Left ventricle myocardium inferior (tissue), 1 donor: ENCODE measurements around the gene OR5I1. TPM values are rescaled to one million over a fixed set of nuclear protein-coding genes. Genes with fewer than 3 reads are reported as not detected.

Experiments used
- DNase-seq: peaks from one replicate; pipeline ENCODE4 v3.0.0-alpha.2; 2020
- H3K27ac ChIP-seq: fragments of 200-600 bp; replicated peaks from 2 replicates; pipeline ENCODE4 v1.8.0; 2021
- H3K27me3 ChIP-seq: fragments of 200-600 bp; 2 replicates; pipeline ENCODE4 v1.8.0; 2021; ENCODE audit warnings: low read depth
- H3K36me3 ChIP-seq: fragments of 200-600 bp; 2 replicates; pipeline ENCODE4 v1.8.0; 2021
- H3K4me1 ChIP-seq: fragments of 200-600 bp; 2 replicates; pipeline ENCODE4 v1.8.0; 2021
- H3K4me3 ChIP-seq: fragments of 200-600 bp; 2 replicates; pipeline ENCODE4 v1.8.0; 2021; ENCODE audit warnings: mild to moderate bottlenecking, moderate library complexity
- H3K9me3 ChIP-seq: fragments of 200-600 bp; replicated peaks from 2 replicates; pipeline ENCODE4 v1.8.0; 2021
- intact Hi-C: fragments of 100-400 bp; cut with micrococcal nuclease; formaldehyde crosslinking; loops from one replicate; pipeline ENCODE4 v1.11.0; 2022
- total RNA-seq: library from RNA; stranded (reverse); fragmentation: NEBNext Ultra II Directional; extraction: Animal tissue kit (Norgen Biotek cat#: 25700); gene quantifications from one replicate; pipeline ENCODE4 v1.2.1, GENCODE V29; 2021
- TF ChIP-seq, protein P1 (sequence below): fragments of 200-600 bp; IDR thresholded peaks from 2 replicates; pipeline ENCODE4 v1.8.0; 2021; ENCODE audit warnings: antibody characterized with exemption, mild to moderate bottlenecking, borderline replicate concordance
- donor health status: DM: no; HTN: yes; CAD: no; lungs with severe emphysema.

OR5I1 gene
- total RNA-seq, 1 donor from 2014 or later, result not detected

DNA sequence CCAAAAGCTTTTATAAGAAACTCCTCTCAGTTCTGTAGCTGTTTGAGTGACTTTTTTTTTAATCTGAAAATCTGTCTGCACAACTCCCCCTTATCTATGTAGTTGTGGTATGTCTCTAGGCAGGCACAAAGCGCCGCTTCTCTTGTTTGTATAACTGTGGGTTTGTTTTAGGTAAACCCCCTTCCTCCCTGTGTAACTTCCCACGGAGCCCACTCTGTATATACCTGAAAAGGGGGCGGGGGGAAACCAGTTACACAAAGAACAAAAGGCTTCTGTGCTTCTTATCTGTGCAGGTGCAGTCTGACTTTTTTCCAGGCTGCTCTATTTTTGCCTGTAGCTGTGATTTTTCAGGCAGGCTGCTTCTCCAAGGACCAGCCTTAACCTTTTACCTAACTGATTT, 20.3 kb upstream of the OR5I1 start:
- Histone ChIP-seq H3K4me1 (no peaks in the 10 kb centered on the region), H3K27ac (no peak overlapping the region), H3K36me3 (no peaks in the 10 kb centered on the region), H3K9me3 (no peaks in the 10 kb centered on the region), H3K4me3 (no peak overlapping the region), H3K27me3 (no peaks in the 10 kb centered on the region)
- DNase-seq, result no peak
- intact Hi-C loops, result no loop called here
- TF ChIP-seq, protein P1, sequence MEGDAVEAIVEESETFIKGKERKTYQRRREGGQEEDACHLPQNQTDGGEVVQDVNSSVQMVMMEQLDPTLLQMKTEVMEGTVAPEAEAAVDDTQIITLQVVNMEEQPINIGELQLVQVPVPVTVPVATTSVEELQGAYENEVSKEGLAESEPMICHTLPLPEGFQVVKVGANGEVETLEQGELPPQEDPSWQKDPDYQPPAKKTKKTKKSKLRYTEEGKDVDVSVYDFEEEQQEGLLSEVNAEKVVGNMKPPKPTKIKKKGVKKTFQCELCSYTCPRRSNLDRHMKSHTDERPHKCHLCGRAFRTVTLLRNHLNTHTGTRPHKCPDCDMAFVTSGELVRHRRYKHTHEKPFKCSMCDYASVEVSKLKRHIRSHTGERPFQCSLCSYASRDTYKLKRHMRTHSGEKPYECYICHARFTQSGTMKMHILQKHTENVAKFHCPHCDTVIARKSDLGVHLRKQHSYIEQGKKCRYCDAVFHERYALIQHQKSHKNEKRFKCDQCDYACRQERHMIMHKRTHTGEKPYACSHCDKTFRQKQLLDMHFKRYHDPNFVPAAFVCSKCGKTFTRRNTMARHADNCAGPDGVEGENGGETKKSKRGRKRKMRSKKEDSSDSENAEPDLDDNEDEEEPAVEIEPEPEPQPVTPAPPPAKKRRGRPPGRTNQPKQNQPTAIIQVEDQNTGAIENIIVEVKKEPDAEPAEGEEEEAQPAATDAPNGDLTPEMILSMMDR, result no peak

DNA sequence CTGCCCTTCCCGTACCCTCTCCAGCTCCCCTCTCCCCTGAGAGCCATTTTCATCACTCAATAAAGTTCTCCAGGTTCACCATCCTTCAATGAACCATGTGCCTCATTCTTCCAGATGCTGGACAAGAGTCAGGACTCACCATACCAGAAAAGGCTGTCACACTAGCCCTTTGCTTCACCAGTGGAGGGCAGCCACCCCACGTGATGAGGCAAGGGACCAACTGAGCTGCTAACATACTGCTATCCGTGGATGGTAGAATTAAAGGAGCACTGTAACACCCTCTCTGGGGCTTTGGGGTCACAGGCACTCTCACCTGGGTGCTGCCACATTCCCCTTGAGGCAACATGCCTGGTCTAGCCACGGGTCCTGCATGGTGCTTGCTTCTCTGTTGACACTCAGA, 13.1 kb upstream of the OR5I1 start:
- no peak overlapping the region for H3K4me3 ChIP-seq
- intact Hi-C loops, result no loop called here

DNA sequence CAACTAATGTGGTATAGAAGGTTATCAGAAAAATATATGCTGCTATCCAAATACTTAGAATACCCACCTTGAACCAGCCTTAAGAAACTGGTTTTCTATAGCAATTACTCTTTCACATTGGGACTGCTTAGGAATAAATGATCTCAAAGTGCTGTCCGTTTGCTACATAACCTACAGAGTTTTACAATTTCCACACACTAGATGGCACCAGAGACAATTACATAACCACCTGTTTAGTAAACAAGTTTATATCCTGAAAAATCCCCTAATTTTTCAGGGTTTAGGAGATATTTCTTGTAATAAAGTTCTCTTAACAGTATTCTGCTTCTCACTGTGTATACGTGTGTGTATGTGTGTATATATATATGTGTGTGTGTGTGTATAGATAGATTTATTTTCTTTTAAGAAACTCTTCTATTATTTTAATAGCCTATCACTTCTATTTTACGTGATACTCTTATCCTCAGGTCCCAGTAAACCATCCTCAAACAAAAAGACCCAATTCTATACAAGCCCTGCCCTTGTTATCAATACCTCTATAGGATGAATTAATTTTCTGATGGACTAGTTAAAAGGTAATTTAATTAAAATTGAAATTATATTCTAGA, 6.7 kb upstream of the OR5I1 start:
- intact Hi-C loops, result no loop called here
- DNase-seq, result no peak
- Histone ChIP-seq H3K36me3 (no peaks in the 10 kb centered on the region), H3K27me3 (peaks cover 8% of the 10 kb centered on the region), H3K27ac (no peak overlapping the region), H3K4me3 (no peak overlapping the region), H3K9me3 (no peaks in the 10 kb centered on the region), H3K4me1 (no peaks in the 10 kb centered on the region)
- TF ChIP-seq, protein P1, result peak; percentile 48

More for the DNA sequence above, 13.1 kb upstream of the OR5I1 start:
- no peaks in the 10 kb centered on the region for H3K4me1 ChIP-seq
- TF ChIP-seq, protein P1, result no peak
- no peaks in the 10 kb centered on the region for H3K27me3 ChIP-seq
- no peaks in the 10 kb centered on the region for H3K9me3 ChIP-seq
- H3K36me3 ChIP-seq, result no peaks in the 10 kb centered on the region
- no peak for DNase-seq
- no peak overlapping the region for H3K27ac ChIP-seq

DNA sequence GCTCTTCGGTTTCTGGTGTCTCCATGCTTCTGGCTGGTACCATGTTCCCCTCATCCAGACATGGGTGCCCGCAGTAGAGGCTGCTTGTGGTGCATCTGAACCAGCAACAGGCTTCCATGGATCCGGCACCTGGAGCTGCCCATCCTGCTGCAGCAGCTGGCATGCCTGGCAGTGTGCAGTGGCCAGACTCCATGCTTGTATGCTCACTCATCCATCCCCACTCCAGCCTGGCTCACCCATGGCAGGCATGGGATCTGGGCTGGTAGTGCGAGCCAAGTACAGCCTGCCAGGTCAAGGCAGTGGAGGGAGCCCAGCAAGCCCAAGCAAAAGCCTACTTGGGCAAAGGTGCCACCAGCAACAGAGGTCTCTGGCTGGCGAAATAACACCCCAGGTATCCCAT, 15.7 kb downstream of the OR5I1 start:
- Histone ChIP-seq H3K9me3 (peaks cover 2% of the 10 kb centered on the region), H3K4me1 (no peaks in the 10 kb centered on the region)
- intact Hi-C loops, result no loop called here

DNA sequence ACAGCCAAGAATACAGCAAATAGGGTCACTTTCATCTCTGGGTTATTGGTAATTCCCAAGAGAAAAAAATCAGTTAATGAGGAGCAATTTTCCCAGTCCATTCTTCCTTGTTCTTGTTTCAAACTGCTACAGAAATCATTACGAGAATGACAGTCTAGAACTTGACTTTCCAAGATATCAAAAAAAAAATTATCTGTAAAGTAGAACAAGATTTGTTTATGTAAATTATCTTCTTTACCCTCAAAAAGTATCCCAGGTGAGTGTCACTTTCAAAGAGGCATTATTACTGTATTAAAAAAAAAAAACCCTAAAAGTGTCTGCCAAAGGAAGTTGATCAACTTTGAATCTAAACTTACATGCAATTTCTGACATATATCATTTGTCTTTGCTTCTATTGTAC, 21.7 kb downstream of the OR5I1 start, which contains the start of gene OR5W2:
Gene OR5W2, minus strand, starts transcription at position 101 of the 400 bp plus-strand sequence. Its CDS starts 0 bp downstream, at position 101.
- intact Hi-C loops, result no loop called here

More for the DNA sequence above, 15.7 kb downstream of the OR5I1 start:
- Histone ChIP-seq H3K4me3 (no peak overlapping the region), H3K36me3 (no peaks in the 10 kb centered on the region), H3K27me3 (no peaks in the 10 kb centered on the region), H3K27ac (no peak overlapping the region)
- DNase-seq, result no peak
- TF ChIP-seq, protein P1, result no peak

More for the DNA sequence above, 21.7 kb downstream of the OR5I1 start, which contains the start of gene OR5W2:
- no peak for DNase-seq
- no peaks in the 10 kb centered on the region for H3K9me3 ChIP-seq
- no peaks in the 10 kb centered on the region for H3K27me3 ChIP-seq
- no peak within 1 kb of the TSS for H3K4me3 ChIP-seq
- no peak within 1 kb of the TSS for H3K27ac ChIP-seq
- TF ChIP-seq, protein P1, result no peak
- no peaks in the 10 kb centered on the region for H3K4me1 ChIP-seq
- no peaks in the 10 kb centered on the region for H3K36me3 ChIP-seq
